H1 (cell line): ENCODE measurements around the gene PEPD. TPM values are rescaled to one million over a fixed set of nuclear protein-coding genes. Genes with fewer than 3 reads are reported as not detected.

ENCODE experiments used
- CTCF ChIA-PET: fragments of 300-600 bp; sonication (Branson Sonifier 250); formaldehyde crosslinking; loops from one replicate; lab custom pipeline; 2021; ENCODE audit not compliant: partially characterized antibody; lab: Charles Lee
- POLR2A ChIA-PET: fragments of 300-600 bp; sonication (Branson Sonifier 250); formaldehyde crosslinking; loops from one replicate; lab custom pipeline; 2021; ENCODE audit warnings: inconsistent platforms; ENCODE audit not compliant: partially characterized antibody; lab: Charles Lee
- DNase-seq, 2 experiments: peaks; one replicate each; pipeline versions ENCODE4 v3.0.0 to v3.0.0-alpha.2; 2010 to 2022; ENCODE audit warnings: low spot score in 2 of 2, low read depth in 1 of 2, mixed read lengths in 1 of 2
- FAIRE-seq: peaks from 2 replicates; lab custom pipeline; 2011; peaks lifted over from hg19 to GRCh38; lab: Jason Lieb, UNC
- H2AFZ ChIP-seq: 2 replicates; pipeline ENCODE4 v1.8.1; 2012; ENCODE audit warnings: low read length, inconsistent platforms
- H2AK5ac ChIP-seq: 2 replicates; pipeline ENCODE4 v1.6.1; 2013; ENCODE audit warnings: low read depth, low read length
- H2BK120ac ChIP-seq: replicated peaks from 2 replicates; pipeline ENCODE3; 2013; ENCODE audit warnings: low read depth, low read length, inconsistent platforms
- H2BK12ac ChIP-seq: 2 replicates; pipeline ENCODE4 v1.6.1; 2013; ENCODE audit warnings: low read depth, low read length
- H2BK15ac ChIP-seq: 2 replicates; pipeline ENCODE4 v1.6.1; 2013; ENCODE audit warnings: low read length
- H2BK20ac ChIP-seq: 2 replicates; pipeline ENCODE4 v1.6.1; 2013; ENCODE audit warnings: low read length
- H2BK5ac ChIP-seq: 2 replicates; pipeline ENCODE4 v1.6.1; 2013; ENCODE audit warnings: low read depth, low read length
- H3K14ac ChIP-seq: 2 replicates; pipeline ENCODE4 v1.6.1; 2013; ENCODE audit warnings: inconsistent platforms; ENCODE audit not compliant: insufficient read length
- H3K18ac ChIP-seq: 2 replicates; pipeline ENCODE4 v1.6.1; 2013; ENCODE audit warnings: low read length; ENCODE audit errors: extremely low read depth
- H3K23ac ChIP-seq: 2 replicates; pipeline ENCODE4 v1.6.1; 2013; ENCODE audit warnings: inconsistent platforms; ENCODE audit not compliant: insufficient read length
- H3K23me2 ChIP-seq: 2 replicates; pipeline ENCODE4 v1.6.1; 2013; ENCODE audit warnings: low read depth, low read length
- H3K27ac ChIP-seq: 2 replicates; pipeline ENCODE4 v1.6.1; 2011; ENCODE audit warnings: low read depth, low read length, inconsistent platforms
- H3K27me3 ChIP-seq, 4 experiments: replicated peaks in 1 of 4; 1 replicate in 1 of 4; 2 replicates in 3 of 4; pipeline versions ENCODE4 v1.6.1 to v1.8.1; 2011 to 2013; ENCODE audit warnings: low read length in 3 of 4, mild to moderate bottlenecking in 3 of 4, inconsistent platforms in 2 of 4, mixed read lengths in 2 of 4, moderate library complexity in 1 of 4; ENCODE audit not compliant: control insufficient read depth in 3 of 4, insufficient read depth in 3 of 4; ENCODE audit errors: extremely low read depth in 1 of 4
- H3K36me3 ChIP-seq, 4 experiments: 2 replicates each; pipeline versions ENCODE4 v1.6.1 to v1.8.1; 2011 to 2013; ENCODE audit warnings: mild to moderate bottlenecking in 4 of 4, low read length in 3 of 4, moderate library complexity in 2 of 4, control low read depth in 1 of 4, inconsistent platforms in 1 of 4; ENCODE audit not compliant: insufficient read depth in 4 of 4, control insufficient read depth in 2 of 4
- H3K4ac ChIP-seq: replicated peaks from 2 replicates; pipeline ENCODE3; 2013; ENCODE audit warnings: low read length, low read depth, mixed read lengths, inconsistent platforms; ENCODE audit not compliant: insufficient read length
- H3K4me1 ChIP-seq, 4 experiments: replicated peaks in 1 of 4; 1 replicate in 1 of 4; 2 replicates in 3 of 4; pipeline versions ENCODE4 v1.6.1 to v1.8.1; 2011 to 2013; ENCODE audit warnings: low read length in 3 of 4, inconsistent platforms in 2 of 4, mixed read lengths in 1 of 4; ENCODE audit not compliant: insufficient read depth in 4 of 4, control insufficient read depth in 3 of 4
- H3K4me2 ChIP-seq, 2 experiments: 2 replicates each; pipeline versions ENCODE4 v1.6.1 to v1.8.1; 2011 to 2013; ENCODE audit warnings: low read depth in 2 of 2, low read length in 2 of 2, control low read depth in 1 of 2, inconsistent platforms in 1 of 2, mild to moderate bottlenecking in 1 of 2; ENCODE audit not compliant: insufficient read depth in 1 of 2
- H3K4me3 ChIP-seq, 4 experiments: fragments of 200-600, 300-600 bp in 1 of 4; sonication (generic), shearing (Covaris generic), sonication (Bioruptor Twin) in 1 of 4; 2 replicates each; pipeline versions ENCODE4 v1.5.1 to v1.8.1; 2011 to 2016; ENCODE audit warnings: low read length in 4 of 4, low read depth in 3 of 4, control low read depth in 2 of 4, inconsistent platforms in 2 of 4, mild to moderate bottlenecking in 2 of 4, mixed read lengths in 1 of 4, moderate library complexity in 1 of 4; ENCODE audit not compliant: insufficient read depth in 2 of 4; ENCODE audit errors: extremely low read depth in 1 of 4
- H3K56ac ChIP-seq: replicated peaks from 2 replicates; pipeline ENCODE3; 2013; ENCODE audit warnings: low read depth, mild to moderate bottlenecking, mixed read lengths, low read length, inconsistent platforms; ENCODE audit not compliant: insufficient read length
- H3K79me1 ChIP-seq: 2 replicates; pipeline ENCODE4 v1.6.1; 2013; ENCODE audit warnings: low read depth, low read length, control low read depth
- H3K79me2 ChIP-seq, 2 experiments: 2 replicates each; pipeline versions ENCODE4 v1.6.1 to v1.8.1; 2012 to 2013; ENCODE audit warnings: low read length in 2 of 2, mild to moderate bottlenecking in 2 of 2, inconsistent platforms in 1 of 2; ENCODE audit not compliant: insufficient read depth in 2 of 2, control insufficient read depth in 1 of 2
- H3K9ac ChIP-seq, 4 experiments: replicated peaks in 1 of 4; 1 replicate in 1 of 4; 2 replicates in 3 of 4; pipeline versions ENCODE4 v1.6.1 to v1.8.1; 2011 to 2013; ENCODE audit warnings: low read depth in 3 of 4, low read length in 3 of 4, control low read depth in 2 of 4, mild to moderate bottlenecking in 2 of 4, moderate library complexity in 2 of 4, inconsistent platforms in 1 of 4; ENCODE audit errors: extremely low read depth in 1 of 4
- H3K9me3 ChIP-seq, 2 experiments: 2 replicates each; pipeline versions ENCODE4 v1.6.1 to v1.8.1; 2012 to 2013; ENCODE audit warnings: mild to moderate bottlenecking in 2 of 2, moderate library complexity in 2 of 2, control low read depth in 1 of 2, inconsistent platforms in 1 of 2, low read depth in 1 of 2, low read length in 1 of 2, mixed read lengths in 1 of 2; ENCODE audit not compliant: insufficient read depth in 2 of 2
- H4K20me1 ChIP-seq, 2 experiments: replicated peaks in 1 of 2; 2 replicates each; pipeline versions ENCODE3 to v1.8.1; 2011 to 2013; ENCODE audit warnings: inconsistent platforms in 2 of 2, low read length in 2 of 2, mild to moderate bottlenecking in 1 of 2; ENCODE audit not compliant: insufficient read depth in 2 of 2, control insufficient read depth in 1 of 2
- H4K5ac ChIP-seq: 2 replicates; pipeline ENCODE4 v1.6.1; 2013; ENCODE audit warnings: low read length, low read depth, mixed read lengths, inconsistent platforms; ENCODE audit not compliant: insufficient read length
- H4K8ac ChIP-seq: 2 replicates; pipeline ENCODE4 v1.8.0; 2013; ENCODE audit warnings: mild to moderate bottlenecking, moderate library complexity, low read length, inconsistent platforms; ENCODE audit not compliant: insufficient read depth; ENCODE audit errors: extremely low read depth
- H4K91ac ChIP-seq: replicated peaks from 2 replicates; pipeline ENCODE3; 2013; ENCODE audit warnings: low read length, mixed read lengths, inconsistent platforms; ENCODE audit not compliant: insufficient read length
- BACH1 ChIP-seq: IDR thresholded peaks from 2 replicates; pipeline ENCODE4 v1.6.1; 2012; ENCODE audit warnings: low read length, improper control_type of control experiment
- BCL11A ChIP-seq, 2 experiments: IDR thresholded peaks; one replicate each; pipeline ENCODE4 v1.6.1; 2011; ENCODE audit warnings: low read depth in 2 of 2, low read length in 2 of 2, mild to moderate bottlenecking in 2 of 2
- GTF2F1 ChIP-seq: IDR thresholded peaks from 2 replicates; pipeline ENCODE4 v1.6.1; 2012; ENCODE audit warnings: low read depth, low read length, improper control_type of control experiment, borderline replicate concordance
- KDM1A ChIP-seq: fragments of 200-600, 300-600 bp; sonication (generic); IDR thresholded peaks from 2 replicates; pipeline ENCODE4 v1.7.1; 2016; ENCODE audit warnings: mild to moderate bottlenecking, low read length, borderline replicate concordance
- RNF2 ChIP-seq: fragments of 200-900, 300-1000 bp; sonication (generic); IDR thresholded peaks from 2 replicates; pipeline ENCODE4 v1.7.1; 2016; ENCODE audit warnings: borderline replicate concordance, low read depth, mild to moderate bottlenecking, antibody characterized with exemption, low read length; ENCODE audit not compliant: poor library complexity, severe bottlenecking; ENCODE audit errors: missing control alignments
- TBP ChIP-seq: IDR thresholded peaks from 2 replicates; pipeline ENCODE4 v1.6.1; 2011; ENCODE audit warnings: low read depth, low read length, improper control_type of control experiment
- YY1 ChIP-seq: IDR thresholded peaks from 2 replicates; pipeline ENCODE4 v1.6.1; 2011; ENCODE audit warnings: low read depth, mild to moderate bottlenecking, low read length
- WGBS, 2 experiments: shearing (Covaris generic) in 1 of 2; methylation state at CpG; one replicate each; pipeline versions ENCODE4 v1.1.6 to v1.1.7; 2013 to 2015; ENCODE audit warnings: low lambda C conversion rate in 2 of 2, mixed read lengths in 2 of 2, inconsistent platforms in 1 of 2, low coverage in 1 of 2, missing lambda C conversion rate in 1 of 2; ENCODE audit not compliant: insufficient replicate concordance in 2 of 2, insufficient coverage in 1 of 2, insufficient read length in 1 of 2; ENCODE audit errors: extremely low coverage in 1 of 2, missing lambda C conversion rate in 1 of 2; 5-methylcytosine and 5-hydroxymethylcytosine counted together
- polyA plus RNA-seq, 7 experiments: library from polyadenylated mRNA; depleted of rRNA in 3 of 7; stranded (reverse) in 5 of 7; unstranded in 2 of 7; fragments of >200 nt in 5 of 7; fragments of 200-250 nt in 2 of 7; gene quantifications; 1 replicate in 5 of 7; 2 replicates in 1 of 7; 4 replicates in 1 of 7; pipeline versions ENCODE4 v1.2.1 to v1.2.3, GENCODE V29; 2011 to 2013; ENCODE audit warnings: missing spikeins in 2 of 7, mixed read lengths in 2 of 7
- total RNA-seq: library from RNA; stranded (reverse); fragmentation: NEBNext Ultra II Directional; extraction: Animal tissue kit (Norgen Biotek cat#: 25700); gene quantifications from 2 replicates; pipeline ENCODE4 v1.2.1, GENCODE V29; 2021
- TF ChIP-seq, protein P1 (sequence below): IDR thresholded peaks from 2 replicates; pipeline ENCODE4 v1.6.1; 2012; ENCODE audit warnings: inconsistent platforms

The PEPD gene
- total and polyA plus RNA-seq, 2 of the 8 experiments (the other 6 are each of a cell fraction or from before 2014, with no cell fraction given): 84.1 to 178 TPM

DNA sequence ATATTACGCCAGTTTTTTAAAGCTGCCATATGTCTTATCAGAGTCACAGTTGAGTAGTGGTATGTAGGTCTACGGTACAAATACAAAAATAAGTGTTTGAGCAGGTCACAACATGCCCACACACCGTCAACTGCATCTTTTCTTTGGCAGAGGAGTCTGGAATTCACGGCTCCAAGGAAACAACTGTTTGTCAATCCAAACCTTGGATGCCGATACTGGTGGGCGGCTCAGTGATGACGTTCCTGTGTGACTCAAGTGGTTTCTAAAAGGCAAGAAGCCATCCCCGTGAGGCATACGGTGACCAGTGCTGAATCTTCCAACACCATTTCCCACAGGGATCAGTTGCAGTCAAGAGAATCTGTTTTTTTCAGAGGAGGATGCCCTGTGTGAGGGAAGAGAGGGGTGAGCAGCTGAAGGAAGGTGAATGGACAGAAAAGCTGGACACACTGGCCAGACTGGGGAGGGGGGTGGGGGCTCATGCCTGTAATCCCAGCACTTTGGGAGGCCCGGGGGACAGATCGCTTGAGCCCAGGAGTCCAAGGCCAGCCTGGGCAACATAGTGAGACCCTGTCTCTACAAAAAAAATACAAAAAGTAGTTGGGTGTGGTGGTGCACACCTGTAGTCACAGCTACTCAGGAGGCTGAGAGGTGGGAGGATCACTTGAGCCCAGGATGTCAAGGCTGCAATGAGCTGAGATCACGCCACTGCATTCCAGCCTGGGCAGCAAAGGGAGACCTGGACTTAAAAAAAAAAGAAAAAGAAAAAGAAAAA is 170.9 kb downstream of the PEPD start:
- no peak overlapping the region for H3K9ac ChIP-seq
- H4K5ac ChIP-seq: no peak overlapping the region
- WGBS, 2 experiments: 89% methylated on average over 12 of the region's 12 CpGs; no CpG with 5 or more reads in 1 of the 2 experiments
- no peaks in the 10 kb centered on the region for H3K27me3 ChIP-seq
- no peak for TF ChIP-seq KDM1A
- TF ChIP-seq, protein P1, sequence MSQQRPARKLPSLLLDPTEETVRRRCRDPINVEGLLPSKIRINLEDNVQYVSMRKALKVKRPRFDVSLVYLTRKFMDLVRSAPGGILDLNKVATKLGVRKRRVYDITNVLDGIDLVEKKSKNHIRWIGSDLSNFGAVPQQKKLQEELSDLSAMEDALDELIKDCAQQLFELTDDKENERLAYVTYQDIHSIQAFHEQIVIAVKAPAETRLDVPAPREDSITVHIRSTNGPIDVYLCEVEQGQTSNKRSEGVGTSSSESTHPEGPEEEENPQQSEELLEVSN: no peak
- no peak for TF ChIP-seq GTF2F1
- TF ChIP-seq TBP: no peak
- TF ChIP-seq BACH1: no peak
- no peak for TF ChIP-seq BCL11A (IDR thresholded peaks at IDR 0.05; ENCODE audit: low read depth in 2 of 2, low read length in 2 of 2)
- TF ChIP-seq RNF2: no peak
- TF ChIP-seq YY1: no peak
- TF ChIP-seq, all 59 proteins: peak for 0
- Histone ChIP-seq H2AFZ (no peak overlapping the region), H3K4me3 (no peak overlapping the region), H3K23me2 (no peaks in the 10 kb centered on the region), H4K8ac (peak overlapping the region; percentile 51; the same call in 1 of the 2 replicates), H3K79me1 (no peaks in the 10 kb centered on the region), H3K9me3 (no peaks in the 10 kb centered on the region), H4K91ac (no peak overlapping the region), H2BK12ac (no peak overlapping the region), H3K4me2 (no peak overlapping the region), H3K79me2 (no peaks in the 10 kb centered on the region), H3K18ac (no peak overlapping the region), H3K56ac (no peak overlapping the region), H3K27ac (no peak overlapping the region), H3K23ac (no peak overlapping the region), H2BK120ac (no peak overlapping the region), H4K20me1 (no peaks in the 10 kb centered on the region), H2AK5ac (no peak overlapping the region), H2BK15ac (no peak overlapping the region), H2BK5ac (no peak overlapping the region), H3K36me3 (no peaks in the 10 kb centered on the region), H3K4me1 (no peaks in the 10 kb centered on the region), H2BK20ac (no peak overlapping the region), H3K14ac (no peak overlapping the region), H3K4ac (no peak overlapping the region)
- FAIRE-seq (no peak), DNase-seq (no peak)
- ChIA-PET CTCF (interaction anchor here (1.0 to 1.1 kb wide), 2 partner anchors 13 to 39 kb away, joined by 3 to 5 read pairs; no protein-coding TSS in a partner anchor), POLR2A (interaction anchor here (1.2 kb wide), 1 partner anchor 48 kb away, joined by 3 read pairs; the partner anchor contains the start of gene CEBPA)
